Fibroblast of lung (primary cell): ENCODE measurements around the gene ZNF302. TPM values are rescaled to one million over a fixed set of nuclear protein-coding genes. Genes with fewer than 3 reads are reported as not detected.
"Not testable (repeated sequence)": the region's sequence is repeated elsewhere in the genome, so short reads cannot be mapped to it uniquely, and the experiment has no call there.

ENCODE experiments used
- DNase-seq, 2 donors: peaks; one replicate each; pipeline versions ENCODE4 v3.0.0 to v3.0.0-alpha.2; 2010; ENCODE audit warnings: low read depth in 2 of 2
- H2AFZ ChIP-seq: 2 replicates; pipeline ENCODE4 v1.5.1; 2012; ENCODE audit warnings: low read length, control low read depth, inconsistent platforms
- H3K27ac ChIP-seq: 2 replicates; pipeline ENCODE4 v1.5.1; 2011; ENCODE audit warnings: low read length, control low read depth; ENCODE audit not compliant: insufficient read depth
- H3K27me3 ChIP-seq: 2 replicates; pipeline ENCODE4 v1.5.1; 2011; ENCODE audit warnings: mild to moderate bottlenecking, low read length; ENCODE audit not compliant: control insufficient read depth, insufficient read depth
- H3K36me3 ChIP-seq: 2 replicates; pipeline ENCODE4 v1.5.1; 2011; ENCODE audit warnings: low read length; ENCODE audit not compliant: control insufficient read depth, insufficient read depth
- H3K4me1 ChIP-seq: 2 replicates; pipeline ENCODE4 v1.5.1; 2011; ENCODE audit warnings: low read length; ENCODE audit not compliant: control insufficient read depth, insufficient read depth; ENCODE audit errors: extremely low read depth
- H3K4me2 ChIP-seq: 2 replicates; pipeline ENCODE4 v1.5.1; 2011; ENCODE audit warnings: low read length, control low read depth; ENCODE audit not compliant: insufficient read depth; ENCODE audit errors: extremely low read depth
- H3K4me3 ChIP-seq, 4 experiments: fragments of 200-600 bp in 1 of 4; sonication (generic) in 1 of 4; replicated peaks in 1 of 4; 2 replicates each; pipeline ENCODE4 v1.5.1; 2011 to 2016; ENCODE audit warnings: low read length in 4 of 4, low read depth in 3 of 4, mild to moderate bottlenecking in 3 of 4, control low read depth in 2 of 4, inconsistent platforms in 1 of 4, mixed read lengths in 1 of 4; ENCODE audit not compliant: insufficient read depth in 1 of 4; ENCODE audit errors: control extremely low read depth in 1 of 4
- H3K79me2 ChIP-seq: 2 replicates; pipeline ENCODE4 v1.5.1; 2012; ENCODE audit warnings: mild to moderate bottlenecking, low read length, inconsistent platforms; ENCODE audit not compliant: control insufficient read depth, insufficient read depth
- H3K9ac ChIP-seq: 2 replicates; pipeline ENCODE4 v1.5.1; 2011; ENCODE audit warnings: mild to moderate bottlenecking, low read length, control low read depth; ENCODE audit not compliant: insufficient read depth
- H3K9me3 ChIP-seq: 2 replicates; pipeline ENCODE4 v1.5.1; 2012; ENCODE audit warnings: low read depth, low read length; ENCODE audit not compliant: control insufficient read depth, insufficient read depth
- H4K20me1 ChIP-seq: 2 replicates; pipeline ENCODE4 v1.5.1; 2011; ENCODE audit warnings: low read length; ENCODE audit not compliant: control insufficient read depth, insufficient read depth; ENCODE audit errors: extremely low read depth
- CTCF ChIP-seq, 2 donors: IDR thresholded peaks in 1 of 2; conservative IDR thresholded peaks in 1 of 2; 1 replicate in 1 of 2; 2 replicates in 1 of 2; pipeline ENCODE4 v1.5.1; 2011 to 2012; ENCODE audit warnings: low read length in 2 of 2, control low read depth in 1 of 2, inconsistent platforms in 1 of 2, low read depth in 1 of 2, mild to moderate bottlenecking in 1 of 2
- EZH2 ChIP-seq: IDR thresholded peaks from 2 replicates; pipeline ENCODE4 v1.5.1; 2012; ENCODE audit warnings: low read length, control low read depth, mild to moderate bottlenecking; ENCODE audit errors: missing control alignments
- polyA plus RNA-seq, 2 donors: library from polyadenylated mRNA; depleted of rRNA in 1 of 2; stranded (reverse) in 1 of 2; unstranded in 1 of 2; fragments of >200 nt; gene quantifications; 2 replicates each; pipeline ENCODE4 v1.2.1, GENCODE V29; 2011 to 2012; ENCODE audit warnings: missing spikeins in 1 of 2
- total RNA-seq: library from RNA; depleted of rRNA; stranded (reverse); fragments of >200 nt; gene quantifications from 2 replicates; pipeline ENCODE4 v1.2.1, GENCODE V29; 2014

The ZNF302 gene
- total and polyA plus RNA-seq, 2 donors (not counting 1 experiment from before 2014, with no cell fraction given) = 14.5 to 21.6 TPM

DNA sequence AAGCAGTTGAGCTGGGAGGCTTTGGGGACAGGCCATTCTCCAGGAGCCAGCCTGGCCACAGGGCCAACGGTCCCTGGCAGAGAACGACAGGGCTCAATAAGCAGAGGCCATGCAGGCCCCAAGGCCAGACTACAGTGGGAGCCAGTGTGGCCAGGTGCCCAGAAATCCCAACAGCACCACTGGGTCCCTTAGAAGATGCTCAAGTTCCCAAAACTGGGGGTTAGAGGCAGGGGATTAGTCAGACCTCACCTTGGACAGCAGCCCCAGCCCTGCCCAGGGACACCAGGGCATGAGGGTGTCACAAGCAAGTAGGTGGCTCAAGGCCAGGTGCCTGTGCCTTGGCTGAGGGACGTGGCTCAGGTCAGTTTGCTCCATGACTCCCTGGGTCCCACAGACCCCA lies 13.3 kb upstream of the ZNF302 start:
- no peaks in the 10 kb centered on the region for H4K20me1 ChIP-seq
- no peaks in the 10 kb centered on the region for H3K79me2 ChIP-seq
- no peak overlapping the region for H3K4me3 ChIP-seq
- no peaks in the 10 kb centered on the region for H3K4me1 ChIP-seq
- TF ChIP-seq CTCF (conservative IDR thresholded peaks at IDR 0.05 in 1 of 2, IDR thresholded peaks at IDR 0.05 in 1 of 2; ENCODE audit: low read depth in 1 of 2, low read length in 2 of 2) (no peak), EZH2 (no peak)
- H2AFZ ChIP-seq = no peak overlapping the region
- no peak overlapping the region for H3K27ac ChIP-seq
- no peak overlapping the region for H3K4me2 ChIP-seq
- H3K27me3 ChIP-seq = no peaks in the 10 kb centered on the region
- DNase-seq = no peak
- no peaks in the 10 kb centered on the region for H3K9me3 ChIP-seq
- no peaks in the 10 kb centered on the region for H3K36me3 ChIP-seq
- H3K9ac ChIP-seq = no peak overlapping the region

- no peak overlapping the region for H2AFZ ChIP-seq
- no peak overlapping the region for H3K4me3 ChIP-seq
- H3K36me3 ChIP-seq = no peaks in the 10 kb centered on the region
- no peak overlapping the region for H3K27ac ChIP-seq
- DNase-seq = no peak
- no peaks in the 10 kb centered on the region for H3K4me1 ChIP-seq
- no peaks in the 10 kb centered on the region for H3K9me3 ChIP-seq
- no peak for TF ChIP-seq EZH2
- TF ChIP-seq CTCF (conservative IDR thresholded peaks at IDR 0.05 in 1 of 2, IDR thresholded peaks at IDR 0.05 in 1 of 2; ENCODE audit: low read depth in 1 of 2, low read length in 2 of 2) = no peak
- no peaks in the 10 kb centered on the region for H3K79me2 ChIP-seq
- H3K9ac ChIP-seq = no peak overlapping the region
- H3K27me3 ChIP-seq = no peaks in the 10 kb centered on the region
- no peak overlapping the region for H3K4me2 ChIP-seq
- H4K20me1 ChIP-seq = no peaks in the 10 kb centered on the region
Measured at GRCh38 chr19:34664870-34665269, 12.6 kb upstream of the ZNF302 start.

- not testable (repeated sequence) for H3K36me3 ChIP-seq, H3K4me3 ChIP-seq, H3K79me2 ChIP-seq, H4K20me1 ChIP-seq, H3K9me3 ChIP-seq, H3K4me2 ChIP-seq, H3K27ac ChIP-seq, H2AFZ ChIP-seq, H3K4me1 ChIP-seq, H3K9ac ChIP-seq, DNase-seq, H3K27me3 ChIP-seq
Measured at GRCh38 chr19:34665275-34665674, 12.2 kb upstream of the ZNF302 start.
